OCI-LY3 (cell line): ENCODE results near the gene INTS15.

Experiments
- H2AFZ ChIP-seq: fragments of 200-600, 300-600 bp; shearing (Covaris generic); 2 replicates; pipeline ENCODE4 v1.6.0; 2014; ENCODE audit warnings: antibody characterized with exemption, low read depth, low read length
- H3K27ac ChIP-seq: fragments of 200-600, 300-600 bp; sonication (generic); 2 replicates; pipeline ENCODE4 v1.5.1; 2014; ENCODE audit warnings: mild to moderate bottlenecking, low read length, moderate library complexity, mixed read lengths
- H3K27me3 ChIP-seq: fragments of 200-600, 300-600 bp; sonication (generic); 2 replicates; pipeline ENCODE4 v1.6.1; 2014; ENCODE audit warnings: low read depth, low read length, mixed read lengths
- H3K36me3 ChIP-seq: fragments of 200-600, 300-600 bp; sonication (generic); replicated peaks from 2 replicates; pipeline ENCODE3; 2014; ENCODE audit warnings: low read depth, low read length, mixed read lengths
- H3K4me1 ChIP-seq: fragments of 300-600, 200-600 bp; sonication (generic); 2 replicates; pipeline ENCODE4 v1.6.1; 2014; ENCODE audit warnings: low read length, mixed read lengths
- H3K4me2 ChIP-seq: fragments of 200-600, 300-600 bp; sonication (generic); 2 replicates; pipeline ENCODE4 v1.6.1; 2014; ENCODE audit warnings: low read length, mixed read lengths
- H3K4me3 ChIP-seq: fragments of 300-600, 200-600 bp; sonication (generic); 2 replicates; pipeline ENCODE4 v1.5.1; 2014; ENCODE audit warnings: antibody characterized with exemption, mild to moderate bottlenecking, low read length, moderate library complexity
- H3K79me2 ChIP-seq: fragments of 300-600, 200-600 bp; shearing (Covaris generic); 2 replicates; pipeline ENCODE4 v1.6.1; 2014; ENCODE audit warnings: mild to moderate bottlenecking, low read length, mixed read lengths
- H3K9ac ChIP-seq: fragments of 300-600, 200-600 bp; shearing (Covaris generic); 2 replicates; pipeline ENCODE4 v1.6.0; 2014; ENCODE audit warnings: mild to moderate bottlenecking, low read length, moderate library complexity
- H3K9me3 ChIP-seq: fragments of 200-600, 300-600 bp; shearing (Covaris generic); 2 replicates; pipeline ENCODE4 v1.6.1; 2014; ENCODE audit warnings: low read length, mixed read lengths; ENCODE audit not compliant: insufficient read depth
- H4K20me1 ChIP-seq: fragments of 200-600, 300-600 bp; sonication (generic); 2 replicates; pipeline ENCODE4 v1.6.1; 2016; ENCODE audit warnings: low read length, mixed read lengths; ENCODE audit not compliant: insufficient read depth
- EZH2phosphoT487 ChIP-seq: fragments of 200-600 bp; shearing (Covaris generic); IDR thresholded peaks from 2 replicates; pipeline ENCODE4 v1.6.1; 2018; ENCODE audit warnings: antibody characterized with exemption, mixed run types, low read depth
- TF ChIP-seq, protein P1 (sequence below): fragments of 200-600, 300-600 bp; sonication (generic); IDR thresholded peaks from 2 replicates; pipeline ENCODE4 v1.5.1; 2014; ENCODE audit warnings: antibody characterized with exemption, low read length, low read depth

Gene INTS15

DNA sequence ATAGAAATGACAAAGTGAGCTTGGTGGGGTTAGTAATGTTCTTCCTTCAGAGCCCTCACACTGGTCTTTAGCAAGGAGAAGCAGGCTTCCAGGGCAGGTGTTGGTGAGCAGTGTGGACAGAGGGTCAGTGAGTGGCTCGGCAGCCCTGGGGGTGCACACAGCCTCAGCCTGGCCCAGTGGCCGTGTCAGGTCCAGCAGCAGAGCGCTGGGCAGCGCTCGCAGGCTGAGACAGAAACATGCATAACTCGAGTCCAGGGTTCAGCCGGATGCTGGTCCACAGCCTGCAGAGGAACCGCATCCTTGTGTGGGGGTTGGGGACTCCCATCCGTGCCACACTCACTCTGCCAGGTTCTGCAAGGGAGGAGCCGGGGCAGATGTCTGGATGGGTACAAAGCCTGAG, 14.6 kb downstream of the INTS15 start:
- H3K27ac ChIP-seq: no peak overlapping the region
- H2AFZ ChIP-seq: no peak overlapping the region
- no peak overlapping the region for H3K4me2 ChIP-seq
- H3K9me3 ChIP-seq: no peaks in the 10 kb centered on the region
- no peak overlapping the region for H3K4me3 ChIP-seq
- TF ChIP-seq EZH2phosphoT487: no peak
- TF ChIP-seq, protein P1, sequence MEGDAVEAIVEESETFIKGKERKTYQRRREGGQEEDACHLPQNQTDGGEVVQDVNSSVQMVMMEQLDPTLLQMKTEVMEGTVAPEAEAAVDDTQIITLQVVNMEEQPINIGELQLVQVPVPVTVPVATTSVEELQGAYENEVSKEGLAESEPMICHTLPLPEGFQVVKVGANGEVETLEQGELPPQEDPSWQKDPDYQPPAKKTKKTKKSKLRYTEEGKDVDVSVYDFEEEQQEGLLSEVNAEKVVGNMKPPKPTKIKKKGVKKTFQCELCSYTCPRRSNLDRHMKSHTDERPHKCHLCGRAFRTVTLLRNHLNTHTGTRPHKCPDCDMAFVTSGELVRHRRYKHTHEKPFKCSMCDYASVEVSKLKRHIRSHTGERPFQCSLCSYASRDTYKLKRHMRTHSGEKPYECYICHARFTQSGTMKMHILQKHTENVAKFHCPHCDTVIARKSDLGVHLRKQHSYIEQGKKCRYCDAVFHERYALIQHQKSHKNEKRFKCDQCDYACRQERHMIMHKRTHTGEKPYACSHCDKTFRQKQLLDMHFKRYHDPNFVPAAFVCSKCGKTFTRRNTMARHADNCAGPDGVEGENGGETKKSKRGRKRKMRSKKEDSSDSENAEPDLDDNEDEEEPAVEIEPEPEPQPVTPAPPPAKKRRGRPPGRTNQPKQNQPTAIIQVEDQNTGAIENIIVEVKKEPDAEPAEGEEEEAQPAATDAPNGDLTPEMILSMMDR: no peak
- H3K36me3 ChIP-seq: peaks cover 12% of the 10 kb centered on the region
- no peaks in the 10 kb centered on the region for H3K27me3 ChIP-seq
- H3K79me2 ChIP-seq: no peaks in the 10 kb centered on the region
- H3K9ac ChIP-seq: no peak overlapping the region
- no peaks in the 10 kb centered on the region for H3K4me1 ChIP-seq
- H4K20me1 ChIP-seq: no peaks in the 10 kb centered on the region

DNA sequence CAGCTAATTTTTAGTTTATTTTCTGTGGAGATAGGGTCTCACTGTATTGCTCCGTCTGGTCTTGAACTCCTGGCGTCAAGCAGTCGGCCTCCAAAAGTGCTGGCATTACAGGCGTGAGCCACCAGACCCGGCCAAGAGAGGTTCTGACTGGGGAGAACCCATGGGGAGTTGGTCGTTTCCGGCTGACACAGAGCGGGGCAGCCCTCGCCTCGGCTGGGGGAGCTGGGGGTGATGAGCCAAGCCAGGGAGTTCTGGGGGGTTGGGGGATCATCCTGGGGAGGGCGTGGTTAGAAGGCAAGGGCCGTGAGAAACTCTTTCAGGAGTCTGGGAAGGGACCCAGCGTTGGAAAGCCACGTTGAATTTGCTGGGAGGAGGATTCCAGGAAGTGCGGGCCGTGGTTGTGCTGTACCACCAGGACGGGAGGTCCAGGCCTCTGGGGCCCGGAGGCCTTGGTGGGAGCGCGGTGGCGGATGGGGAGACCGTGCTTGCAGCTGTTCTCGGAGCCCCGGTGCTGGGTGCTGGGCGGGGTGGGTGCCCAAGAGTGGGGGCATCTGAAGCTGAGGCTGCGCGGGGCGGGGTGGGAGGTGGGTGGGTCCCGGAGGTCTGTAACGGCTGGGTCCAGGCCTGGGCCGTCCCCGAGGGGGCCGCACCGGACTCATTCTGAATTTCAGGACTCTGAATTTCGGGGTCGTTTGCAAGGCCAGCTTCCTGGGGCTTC, 17.2 kb downstream of the INTS15 start:
- Histone ChIP-seq H3K4me1 (no peaks in the 10 kb centered on the region), H3K4me3 (no peak overlapping the region), H3K27me3 (no peaks in the 10 kb centered on the region), H3K9ac (no peak overlapping the region), H2AFZ (no peak overlapping the region), H3K27ac (no peak overlapping the region), H3K9me3 (no peaks in the 10 kb centered on the region), H3K79me2 (no peaks in the 10 kb centered on the region), H3K36me3 (peaks cover 9% of the 10 kb centered on the region), H3K4me2 (no peak overlapping the region), H4K20me1 (no peaks in the 10 kb centered on the region)
- TF ChIP-seq EZH2phosphoT487: no peak
- TF ChIP-seq, protein P1: no peak

DNA sequence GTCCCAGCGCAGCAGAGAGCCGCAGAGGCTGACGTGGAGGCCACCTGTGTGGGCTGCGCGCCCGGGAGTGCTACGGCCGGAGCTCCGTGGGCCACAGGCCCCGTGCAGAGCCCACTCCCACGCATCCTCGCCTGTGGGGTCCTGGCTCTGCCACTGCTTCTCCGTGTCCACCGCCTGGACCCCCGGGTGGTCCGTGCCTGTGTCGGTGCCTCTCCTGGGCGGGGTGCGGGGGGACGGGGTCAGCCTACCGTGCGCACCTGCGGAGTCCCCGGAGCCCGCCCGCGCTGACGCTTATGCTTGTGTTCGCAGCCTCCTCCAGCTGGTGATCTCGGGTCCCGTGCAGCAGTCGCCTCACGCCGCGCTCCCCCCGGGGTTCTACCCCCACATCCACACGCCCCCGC, 17.8 kb downstream of the INTS15 start:
- Histone ChIP-seq H2AFZ (no peak overlapping the region), H3K27ac (no peak overlapping the region), H3K4me2 (no peak overlapping the region), H3K79me2 (no peaks in the 10 kb centered on the region), H3K4me1 (no peaks in the 10 kb centered on the region), H3K4me3 (no peak overlapping the region), H3K9me3 (no peaks in the 10 kb centered on the region), H3K27me3 (no peaks in the 10 kb centered on the region), H4K20me1 (no peaks in the 10 kb centered on the region), H3K36me3 (peaks cover 4% of the 10 kb centered on the region), H3K9ac (no peak overlapping the region)
- no peak for TF ChIP-seq EZH2phosphoT487
- TF ChIP-seq, protein P1: no peak

DNA sequence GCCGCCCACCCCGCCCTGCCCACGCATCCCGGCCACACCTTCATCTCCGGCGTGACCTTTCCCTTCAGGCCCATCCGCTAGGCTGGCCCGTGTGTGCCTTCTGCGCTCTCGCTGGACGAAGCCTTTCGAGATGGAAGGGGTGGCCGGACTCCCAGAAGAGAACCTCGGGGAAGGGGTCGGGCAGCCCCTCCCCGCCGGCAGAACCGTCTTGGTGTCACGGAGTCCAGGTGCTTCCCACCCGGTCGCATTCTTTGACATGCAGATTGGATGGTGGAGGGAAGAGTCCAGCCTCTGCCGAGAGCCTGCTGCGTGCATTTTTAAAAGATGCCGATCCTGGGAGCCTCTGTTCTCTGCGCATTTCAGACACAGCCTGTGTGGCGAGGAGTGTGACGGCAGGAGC, 18.3 kb downstream of the INTS15 start:
- Histone ChIP-seq H3K36me3 (peaks cover 3% of the 10 kb centered on the region), H3K4me3 (no peak overlapping the region), H3K4me1 (no peaks in the 10 kb centered on the region), H3K27me3 (no peaks in the 10 kb centered on the region), H3K9me3 (no peaks in the 10 kb centered on the region), H3K4me2 (no peak overlapping the region), H3K79me2 (no peaks in the 10 kb centered on the region), H4K20me1 (no peaks in the 10 kb centered on the region), H3K27ac (no peak overlapping the region), H3K9ac (no peak overlapping the region), H2AFZ (no peak overlapping the region)
- TF ChIP-seq, protein P1: no peak
- no peak for TF ChIP-seq EZH2phosphoT487
